IMR-90 (cell line): ENCODE results near the gene ANKLE1. TPM values are rescaled to one million over a fixed set of nuclear protein-coding genes. Genes with fewer than 3 reads are reported as not detected.

ENCODE experiments used
- ATAC-seq: fragments of 200-7000 bp; cut with Tn5 transposase; 2 replicates; pipeline ENCODE4 v1.9.1; 2020; ENCODE audit warnings: low read depth, mild to moderate bottlenecking, moderate library complexity
- BruUV-seq: library from RNA; stranded (reverse); fragments of 400-500 nt; replicated peaks from 2 replicates; lab custom pipeline; 2021; lab: Mats Ljungman, UMichigan
- CTCF ChIA-PET: fragments of 300-600 bp; formaldehyde crosslinking; extraction: SDS; loops from one replicate; lab custom pipeline; 2021; ENCODE audit warnings: antibody characterized with exemption; lab: Yijun Ruan, JAX
- POLR2A ChIA-PET: fragments of 300-600 bp; sonication (Branson Sonifier 250); formaldehyde crosslinking; loops from one replicate; lab custom pipeline; 2022; ENCODE audit warnings: antibody characterized with exemption; ENCODE audit not compliant: unreplicated experiment; lab: Charles Lee
- DNase-seq: peaks from one replicate; pipeline ENCODE4 v3.0.0; 2013
- H2AFZ ChIP-seq: replicated peaks from 2 replicates; pipeline ENCODE3; 2013; ENCODE audit warnings: low read length, mild to moderate bottlenecking; ENCODE audit not compliant: poor library complexity
- H2AK5ac ChIP-seq: 2 replicates; pipeline ENCODE4 v1.6.1; 2013; ENCODE audit warnings: low read depth, low read length, inconsistent platforms
- H2AK9ac ChIP-seq: replicated peaks from 2 replicates; pipeline ENCODE3; 2013; ENCODE audit warnings: mild to moderate bottlenecking, low read depth, low read length, moderate library complexity; ENCODE audit not compliant: poor library complexity
- H2BK120ac ChIP-seq: 2 replicates; pipeline ENCODE4 v1.6.1; 2013; ENCODE audit warnings: low read depth, low read length, inconsistent platforms
- H2BK15ac ChIP-seq: 3 replicates; pipeline ENCODE4 v1.6.1; 2013; ENCODE audit warnings: low read depth, low read length, inconsistent platforms
- H2BK20ac ChIP-seq: 2 replicates; pipeline ENCODE4 v1.6.1; 2013; ENCODE audit warnings: low read depth, mild to moderate bottlenecking, inconsistent platforms, low read length, moderate library complexity
- H2BK5ac ChIP-seq: 2 replicates; pipeline ENCODE4 v1.6.1; 2013; ENCODE audit warnings: mild to moderate bottlenecking, low read depth, low read length, inconsistent platforms; ENCODE audit not compliant: poor library complexity, severe bottlenecking
- H3K14ac ChIP-seq: replicated peaks from 2 replicates; pipeline ENCODE4 v1.6.1; 2013; ENCODE audit warnings: low read depth, low read length, inconsistent platforms
- H3K18ac ChIP-seq: 2 replicates; pipeline ENCODE4 v1.6.1; 2013; ENCODE audit warnings: low read depth, low read length, control low read depth
- H3K23ac ChIP-seq: 2 replicates; pipeline ENCODE4 v1.6.1; 2013; ENCODE audit warnings: low read depth, low read length, inconsistent platforms
- H3K27ac ChIP-seq: 2 replicates; pipeline ENCODE4 v1.5.1; 2013; ENCODE audit warnings: mild to moderate bottlenecking, control low read depth, low read length; ENCODE audit not compliant: insufficient read depth
- H3K27me3 ChIP-seq: 2 replicates; pipeline ENCODE4 v1.6.1; 2013; ENCODE audit warnings: low read length; ENCODE audit not compliant: control insufficient read depth, insufficient read depth
- H3K36me3 ChIP-seq: 2 replicates; pipeline ENCODE4 v1.6.1; 2013; ENCODE audit warnings: low read length, mixed read lengths; ENCODE audit not compliant: control insufficient read depth, insufficient read depth
- H3K4ac ChIP-seq: 2 replicates; pipeline ENCODE4 v1.6.1; 2013; ENCODE audit warnings: low read depth, low read length, inconsistent platforms
- H3K4me1 ChIP-seq: 2 replicates; pipeline ENCODE4 v1.6.1; 2013; ENCODE audit warnings: low read length, mixed read lengths; ENCODE audit not compliant: control insufficient read depth, insufficient read depth
- H3K4me2 ChIP-seq: 2 replicates; pipeline ENCODE4 v1.6.1; 2013; ENCODE audit warnings: low read depth, mild to moderate bottlenecking, control low read depth, low read length, moderate library complexity
- H3K4me3 ChIP-seq: 2 replicates; pipeline ENCODE4 v1.5.1; 2013; ENCODE audit warnings: low read depth, mild to moderate bottlenecking, control low read depth, low read length, moderate library complexity; ENCODE audit not compliant: insufficient read depth
- H3K56ac ChIP-seq: 2 replicates; pipeline ENCODE4 v1.6.1; 2013; ENCODE audit warnings: low read length, inconsistent platforms; ENCODE audit not compliant: insufficient read depth; ENCODE audit errors: extremely low read depth
- H3K79me1 ChIP-seq, 2 experiments: 2 replicates each; pipeline ENCODE4 v1.6.1; 2013; ENCODE audit warnings: low read length in 2 of 2, inconsistent platforms in 1 of 2, low read depth in 1 of 2
- H3K9ac ChIP-seq: 2 replicates; pipeline ENCODE4 v1.6.1; 2013; ENCODE audit warnings: low read depth, low read length, control low read depth
- H3K9me1 ChIP-seq: 2 replicates; pipeline ENCODE4 v1.6.1; 2013; ENCODE audit warnings: low read length, inconsistent platforms; ENCODE audit not compliant: insufficient read depth
- H3K9me3 ChIP-seq: 2 replicates; pipeline ENCODE4 v1.6.1; 2013; ENCODE audit warnings: low read length; ENCODE audit not compliant: control insufficient read depth, insufficient read depth
- H4K20me1 ChIP-seq: 2 replicates; pipeline ENCODE4 v1.6.1; 2013; ENCODE audit warnings: low read length, inconsistent platforms; ENCODE audit not compliant: insufficient read depth
- H4K5ac ChIP-seq: 2 replicates; pipeline ENCODE4 v1.6.1; 2013; ENCODE audit warnings: mild to moderate bottlenecking, low read depth, low read length, control low read depth
- H4K8ac ChIP-seq, 2 experiments: 2 replicates each; pipeline ENCODE4 v1.6.1; 2013; ENCODE audit warnings: low read depth in 2 of 2, low read length in 2 of 2, control low read depth in 1 of 2, inconsistent platforms in 1 of 2
- H4K91ac ChIP-seq: 2 replicates; pipeline ENCODE4 v1.6.1; 2013; ENCODE audit warnings: low read depth, low read length, inconsistent platforms; ENCODE audit not compliant: insufficient read depth
- MAZ ChIP-seq: IDR thresholded peaks from 2 replicates; pipeline ENCODE4 v1.6.1; 2012; ENCODE audit warnings: low read depth, mild to moderate bottlenecking, low read length, improper control_type of control experiment, moderate library complexity, borderline replicate concordance
- POLR2A ChIP-seq: IDR thresholded peaks from 2 replicates; pipeline ENCODE4 v1.6.1; 2012; ENCODE audit warnings: mild to moderate bottlenecking, low read depth, low read length
- SMC3 ChIP-seq: fragments of 150-350 bp; IDR thresholded peaks from 2 replicates; pipeline ENCODE4 v1.6.1; 2016; ENCODE audit warnings: low read depth, mild to moderate bottlenecking, antibody characterized with exemption, low read length, moderate library complexity
- WGBS, 2 experiments: methylation state at CpG; one replicate each; pipeline versions ENCODE4 v1.1.5 to v1.1.7; 2013; ENCODE audit warnings: missing lambda C conversion rate in 2 of 2; ENCODE audit not compliant: insufficient read length in 1 of 2; ENCODE audit errors: extremely low coverage in 2 of 2; 5-methylcytosine and 5-hydroxymethylcytosine counted together
- dilution Hi-C: fragments of 300-500 bp; cut with HindIII; formaldehyde crosslinking; loops from one replicate; pipeline ENCODE4 v1.14.3; 2018; ENCODE audit warnings: low sequenced_read_pairs; ENCODE audit not compliant: unreplicated experiment
- in situ Hi-C: fragments of 300-500 bp; cut with MboI; formaldehyde crosslinking; loops from 3 replicates; pipeline ENCODE4 v1.14.3; 2019; ENCODE audit warnings: low sequenced_read_pairs, inconsistent platforms, mixed read lengths
- intact Hi-C: fragments of 100-400 bp; cut with micrococcal nuclease; formaldehyde crosslinking; loops from 2 replicates; pipeline ENCODE4 v1.10.0; 2022
- polyA plus RNA-seq, 3 experiments: library from polyadenylated mRNA; depleted of rRNA; stranded (reverse); fragments of >200 nt; gene quantifications; 2 replicates each; pipeline ENCODE4 v1.2.3, GENCODE V29; 2012; ENCODE audit warnings: low replicate concordance in 1 of 3
- total RNA-seq: library from RNA; depleted of rRNA; stranded (reverse); fragments of >200 nt; gene quantifications from 2 replicates; pipeline ENCODE4 v1.2.3, GENCODE V29; 2012

ANKLE1 gene
- total and polyA plus RNA-seq, 2 of the 4 experiments (the other 2 are of a cell fraction), result under 0.01 to 0.87 TPM

GRCh38 chr19:17289489-17289888, 7.8 kb downstream of the ANKLE1 start:
- no TSS peak for BruUV-seq

More at GRCh38 chr19:17289489-17289888, 7.8 kb downstream of the ANKLE1 start:
- H3K9ac ChIP-seq, result no peak overlapping the region
- 0 out of 2 replicates have a peak overlapping the region, but pooled peaks have one; percentile 57 for H3K14ac ChIP-seq
- H2BK5ac ChIP-seq, result no peak overlapping the region
- H4K20me1 ChIP-seq, result 0 out of 2 replicates have a peak, but pooled peaks cover 3% of the 10 kb centered on the region
- no peak overlapping the region for H4K91ac ChIP-seq
- peaks cover 4% of the 10 kb centered on the region; the same call in 1 of the 2 replicates for H3K9me1 ChIP-seq
- H2AK9ac ChIP-seq, result peak overlapping the region; percentile 50
- H3K27ac ChIP-seq, result no peak overlapping the region
- H3K9me3 ChIP-seq, result no peaks in the 10 kb centered on the region
- intact Hi-C loops (loop anchor here (10.0 kb wide), 1 partner anchor 515 kb away; no protein-coding TSS in a partner anchor), in situ Hi-C loops (loop anchor here (5.0 to 10.0 kb wide), 2 partner anchors 85 to 217 kb away; no protein-coding TSS in a partner anchor), dilution Hi-C loops (no loop called here)
- H3K4me1 ChIP-seq, result peaks cover 2% of the 10 kb centered on the region; the same call in 1 of the 2 replicates
- peak overlapping the region; percentile 42; the same call in 1 of the 2 replicates for H3K4me2 ChIP-seq
- ChIA-PET POLR2A (no interaction called here), CTCF (interaction anchor here (0.6 kb wide), 1 partner anchor 10 kb away, joined by 3 read pairs; no protein-coding TSS in a partner anchor)
- H3K18ac ChIP-seq, result no peak overlapping the region
- peak overlapping the region; percentile 33; the same call in 1 of the 2 replicates for H3K4ac ChIP-seq
- peak overlapping the region; percentile 92 for H2AFZ ChIP-seq
- peaks cover 5% of the 10 kb centered on the region; the same call in 1 of the 2 replicates for H3K36me3 ChIP-seq
- no peak overlapping the region for H2BK20ac ChIP-seq
- WGBS, 2 experiments, result 12% methylated on average over 13 of the region's 22 CpGs; no CpG with 5 or more reads in 1 of the 2 experiments
- H3K79me1 ChIP-seq, result peaks cover 0 to 13% of the 10 kb centered on the region in 2 experiments; a peak in 2 of 4 replicates
- H3K56ac ChIP-seq, result no peak overlapping the region
- no peak overlapping the region for H3K23ac ChIP-seq
- no peak for TF ChIP-seq POLR2A
- TF ChIP-seq SMC3, result no peak
- TF ChIP-seq MAZ, result no peak
- H3K27me3 ChIP-seq, result no peaks in the 10 kb centered on the region
- H4K5ac ChIP-seq, result no peak overlapping the region
- ATAC-seq, result peak; percentile 65
- 0 out of 2 replicates have a peak overlapping the region, but pooled peaks have one; percentile 30 for H2BK120ac ChIP-seq
- DNase-seq, result peak; percentile 90
- H4K8ac ChIP-seq, result peak overlapping the region; percentile 27 to 90; a peak in 3 of 4 replicates
- no peak overlapping the region for H3K4me3 ChIP-seq
- H2BK15ac ChIP-seq, result no peak overlapping the region
- H2AK5ac ChIP-seq, result no peak overlapping the region
